ENCODE measurements around the gene FOXL2. TPM values are rescaled to one million over a fixed set of nuclear protein-coding genes. Genes with fewer than 3 reads are reported as not detected.

The FOXL2 gene
- total and polyA plus RNA-seq, 9 of the 15 experiments (the other 6 are each of a cell fraction or from before 2014, with no cell fraction given) = 0.27 to 22.1 (median 3.2) TPM

GRCh38 chr3:138946663-138947494 is at the start of gene FOXL2, which contains the start of gene FOXL2NB (continued):
- TF ChIP-seq ZNF436 (CRISPR knock-in tag; IDR thresholded peaks at IDR 0.05) (no peak), ESRRA (IDR thresholded peaks at IDR 0.05; ENCODE audit: borderline replicate concordance, low read depth) (0 out of 2 replicates have a peak, but pooled peaks have one; percentile 8), ZBTB33 (CRISPR knock-in tag; IDR thresholded peaks at IDR 0.05) (0 out of 2 replicates have a peak, but pooled peaks have one; percentile 13), THRA (IDR thresholded peaks at IDR 0.05) (no peak), JUN (IDR thresholded peaks at IDR 0.05; ENCODE audit: borderline replicate concordance, low read depth, low read length) (0 out of 2 replicates have a peak, but pooled peaks have one; percentile 5), JUN (CRISPR knock-in tag; IDR thresholded peaks at IDR 0.05; ENCODE audit: borderline replicate concordance) (no peak), FIP1L1 (IDR thresholded peaks at IDR 0.05; ENCODE audit: low read depth, low read length, poor library complexity, severe bottlenecking) (no peak), EWSR1 (IDR thresholded peaks at IDR 0.05; ENCODE audit: borderline replicate concordance, low read depth, partially characterized antibody) (no peak), PRPF4 (IDR thresholded peaks at IDR 0.05; ENCODE audit: insufficient read depth, low read depth, low read length, poor library complexity, severe bottlenecking) (peak; percentile 50), MTA3 (IDR thresholded peaks at IDR 0.05; ENCODE audit: borderline replicate concordance) (peak; percentile 15; the same call in 1 of the 2 replicates), BHLHE40 (IDR thresholded peaks at IDR 0.05; ENCODE audit: low read length) (peak; percentile 89), ZNF263 (CRISPR knock-in tag; IDR thresholded peaks at IDR 0.05; ENCODE audit: borderline replicate concordance) (no peak), PCBP1 (IDR thresholded peaks at IDR 0.05; ENCODE audit: low read depth, low read length, poor library complexity, severe bottlenecking) (peak; percentile 66), CEBPZ (IDR thresholded peaks at IDR 0.05; ENCODE audit: borderline replicate concordance, low read depth, low read length) (no peak), CREM (IDR thresholded peaks at IDR 0.05; ENCODE audit: low read depth) (peak; percentile 65), E2F6 (IDR thresholded peaks at IDR 0.05; ENCODE audit: borderline replicate concordance in 1 of 2, extremely low read depth in 1 of 2, insufficient read depth in 1 of 2, insufficient read length in 1 of 2, low read depth in 1 of 2, low read length in 1 of 2, poor library complexity in 1 of 2, severe bottlenecking in 1 of 2) (peak; percentile 27 to 66)
